Erythroblast (primary cell): ENCODE results near the gene SLC38A5.

Experiments used
- GATA1 ChIP-seq: IDR thresholded peaks from 2 replicates; pipeline ENCODE4 v1.6.1; 2011; ENCODE audit warnings: low read depth, mild to moderate bottlenecking, control low read depth, low read length, moderate library complexity
- POLR2A ChIP-seq: IDR thresholded peaks from 2 replicates; pipeline ENCODE4 v1.6.1; 2011; ENCODE audit warnings: mild to moderate bottlenecking, low read length

DNA sequence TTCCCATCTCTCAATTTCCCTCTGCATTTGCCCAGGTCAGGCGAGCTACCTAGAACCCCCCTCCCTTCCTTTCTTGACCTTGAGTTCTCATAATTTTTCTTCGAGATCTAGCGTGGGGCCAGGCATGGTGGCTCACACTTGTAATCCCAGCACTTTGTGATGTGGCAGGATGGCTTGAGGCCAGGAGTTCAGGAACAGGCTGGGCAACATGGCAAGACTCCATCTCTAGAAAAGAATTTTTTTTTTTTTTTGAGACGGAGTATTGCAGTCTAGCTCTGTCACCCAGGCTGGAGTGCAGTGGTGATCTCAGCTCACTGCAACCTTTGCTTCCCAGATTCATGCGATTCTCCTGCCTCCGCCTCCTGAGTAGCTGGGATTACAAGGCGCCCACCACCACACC is 34.2 kb upstream of the SLC38A5 start:
- TF ChIP-seq POLR2A (no peak), GATA1 (no peak)
